HCT116 (cell line): Measurements from ENCODE around the gene OFD1. TPM values are rescaled to one million over a fixed set of nuclear protein-coding genes. Genes with fewer than 3 reads are reported as not detected.

Source experiments
- ATAC-seq: fragments of 200-7000 bp; cut with Tn5 transposase; 2 replicates; pipeline ENCODE4 v1.9.1; 2020; ENCODE audit warnings: mild to moderate bottlenecking, moderate library complexity
- BruUV-seq: library from RNA; stranded (reverse); fragments of 400-500 nt; replicated peaks from 2 replicates; lab custom pipeline; 2021; lab: Mats Ljungman, UMichigan
- CTCF ChIA-PET: fragments of 300-600 bp; sonication (Branson Sonifier 250); formaldehyde crosslinking; loops from one replicate; lab custom pipeline; 2021; ENCODE audit warnings: antibody characterized with exemption; lab: Charles Lee
- POLR2A ChIA-PET: fragments of 300-600, 350-600 bp; sonication (Branson Sonifier 250); formaldehyde crosslinking; loops from one replicate; lab custom pipeline; 2021; ENCODE audit warnings: antibody characterized with exemption; lab: Charles Lee
- RAD21 ChIA-PET, 2 experiments: fragments of 300-600 bp; sonication (Branson Sonifier 250); formaldehyde crosslinking; loops; one replicate each; lab custom pipeline; 2023; ENCODE audit warnings: low total read pairs in 2 of 2; ENCODE audit not compliant: uncharacterized antibody in 2 of 2, unreplicated experiment in 2 of 2, low non-redundant PET in 1 of 2; lab: Charles Lee
- DNase-seq: peaks from one replicate; pipeline ENCODE4 v3.0.0-alpha.2; 2010; ENCODE audit warnings: low read depth, low spot score
- H2AFZ ChIP-seq: fragments of 200-600 bp; shearing (Covaris generic), sonication (generic); 2 replicates; pipeline ENCODE4 v1.6.1; 2017; ENCODE audit warnings: low read depth, mixed run types, mixed read lengths, antibody characterized with exemption, low read length; ENCODE audit not compliant: poor library complexity, severe bottlenecking
- H3K27ac ChIP-seq: 2 replicates; pipeline ENCODE4 v1.5.1; 2012; ENCODE audit warnings: low read depth, low read length
- H3K27me3 ChIP-seq: fragments of 200-600 bp; sonication (generic); 2 replicates; pipeline ENCODE4 v1.6.1; 2016; ENCODE audit warnings: mixed run types, low read length, mixed read lengths; ENCODE audit not compliant: insufficient read depth
- H3K36me3 ChIP-seq, 2 experiments: fragments of 200-500 bp in 1 of 2; fragments of 200-600 bp in 1 of 2; sonication (Bioruptor generic) in 1 of 2; sonication (generic) in 1 of 2; 2 replicates each; pipeline versions ENCODE4 v1.5.1 to v1.6.1; 2014 to 2016; ENCODE audit warnings: low read length in 2 of 2, inconsistent platforms in 1 of 2, mixed read lengths in 1 of 2, mixed run types in 1 of 2; ENCODE audit not compliant: insufficient read depth in 2 of 2, control insufficient read depth in 1 of 2
- H3K4me1 ChIP-seq, 2 experiments: fragments of 200-600 bp in 1 of 2; sonication (generic) in 1 of 2; 2 replicates each; pipeline versions ENCODE4 v1.5.1 to v1.6.1; 2012 to 2017; ENCODE audit warnings: low read length in 2 of 2, inconsistent platforms in 1 of 2, mild to moderate bottlenecking in 1 of 2, mixed read lengths in 1 of 2, mixed run types in 1 of 2, moderate library complexity in 1 of 2; ENCODE audit not compliant: insufficient read depth in 2 of 2, control insufficient read depth in 1 of 2
- H3K4me2 ChIP-seq: fragments of 200-600 bp; sonication (generic); 2 replicates; pipeline ENCODE4 v1.6.1; 2017; ENCODE audit warnings: mixed run types, low read length, mixed read lengths
- H3K4me3 ChIP-seq, 2 experiments: fragments of 200-600 bp in 1 of 2; sonication (generic) in 1 of 2; replicated peaks in 1 of 2; 2 replicates each; pipeline ENCODE4 v1.5.1; 2011 to 2016; ENCODE audit warnings: low read length in 2 of 2, control low read depth in 1 of 2, low read depth in 1 of 2, mild to moderate bottlenecking in 1 of 2, mixed read lengths in 1 of 2, mixed run types in 1 of 2
- H3K79me2 ChIP-seq: fragments of 200-600 bp; sonication (generic); 2 replicates; pipeline ENCODE4 v1.6.1; 2017; ENCODE audit warnings: mild to moderate bottlenecking, mixed run types, low read length, moderate library complexity, mixed read lengths; ENCODE audit not compliant: insufficient read depth
- H3K9ac ChIP-seq: fragments of 200-600 bp; sonication (generic); 2 replicates; pipeline ENCODE4 v1.6.1; 2016; ENCODE audit warnings: low read length, mixed read lengths
- H3K9me2 ChIP-seq: fragments of 200-600 bp; sonication (generic), shearing (Covaris generic); 2 replicates; pipeline ENCODE4 v1.6.1; 2017; ENCODE audit warnings: mixed run types, mild to moderate bottlenecking, moderate library complexity; ENCODE audit not compliant: insufficient read depth
- H3K9me3 ChIP-seq, 2 experiments: fragments of 200-500 bp in 1 of 2; fragments of 200-600 bp in 1 of 2; sonication (Bioruptor generic) in 1 of 2; sonication (generic) in 1 of 2; 2 replicates each; pipeline ENCODE4 v1.6.1; 2014 to 2017; ENCODE audit warnings: low read length in 2 of 2, mixed read lengths in 2 of 2, inconsistent platforms in 1 of 2, low read depth in 1 of 2, mild to moderate bottlenecking in 1 of 2, mixed run types in 1 of 2, moderate library complexity in 1 of 2; ENCODE audit not compliant: control insufficient read depth in 1 of 2, insufficient read depth in 1 of 2
- H4K20me1 ChIP-seq: fragments of 200-600 bp; sonication (generic), shearing (Covaris generic); 2 replicates; pipeline ENCODE4 v1.6.1; 2017; ENCODE audit warnings: mixed run types, mild to moderate bottlenecking, moderate library complexity; ENCODE audit not compliant: insufficient read depth
- CEBPB ChIP-seq: IDR thresholded peaks from 2 replicates; pipeline ENCODE4 v1.6.1; 2012; ENCODE audit warnings: low read depth
- EZH2 ChIP-seq: fragments of 200-600 bp; sonication (generic); IDR thresholded peaks from 2 replicates; pipeline ENCODE4 v1.6.1; 2017; ENCODE audit warnings: antibody characterized with exemption, mixed run types
- EZH2phosphoT487 ChIP-seq: fragments of 200-600 bp; IDR thresholded peaks from 2 replicates; pipeline ENCODE4 v1.6.1; 2018; ENCODE audit warnings: antibody characterized with exemption, borderline replicate concordance
- FOSL1 ChIP-seq: IDR thresholded peaks from 2 replicates; pipeline ENCODE4 v1.6.1; 2012; ENCODE audit warnings: low read depth
- JUND ChIP-seq: IDR thresholded peaks from 2 replicates; pipeline ENCODE4 v1.6.1; 2012
- POLR2AphosphoS5 ChIP-seq: IDR thresholded peaks from 2 replicates; pipeline ENCODE4 v1.6.1; 2011; ENCODE audit warnings: mild to moderate bottlenecking, low read depth, low read length, moderate library complexity
- RAD21 ChIP-seq: IDR thresholded peaks from 2 replicates; pipeline ENCODE4 v1.6.1; 2012; ENCODE audit warnings: low read depth, mild to moderate bottlenecking
- SIN3A ChIP-seq: IDR thresholded peaks from 2 replicates; pipeline ENCODE4 v1.6.1; 2012; ENCODE audit warnings: low read depth
- SP1 ChIP-seq: IDR thresholded peaks from 2 replicates; pipeline ENCODE4 v1.6.1; 2012; ENCODE audit warnings: low read depth
- TCF7L2 ChIP-seq: IDR thresholded peaks from 2 replicates; pipeline ENCODE4 v1.7.0; 2011; ENCODE audit warnings: borderline replicate concordance, inconsistent platforms; ENCODE audit not compliant: insufficient read depth, insufficient read length; ENCODE audit errors: extremely low read depth
- ZFX ChIP-seq: fragments of 450-650 bp; IDR thresholded peaks from 2 replicates; pipeline ENCODE4 v1.6.1; 2017
- ZNF274 ChIP-seq: fragments of 200-500 bp; sonication (Bioruptor generic); IDR thresholded peaks from 2 replicates; pipeline ENCODE4 v1.6.1; 2014; ENCODE audit warnings: mild to moderate bottlenecking, low read depth, low read length, inconsistent platforms
- intact Hi-C: fragments of 100-400 bp; cut with micrococcal nuclease; formaldehyde crosslinking; loops from 2 replicates; pipeline ENCODE4 v1.10.0; 2022
- total RNA-seq: library from RNA; stranded (reverse); gene quantifications from one replicate; pipeline ENCODE4 v1.2.1, GENCODE V29; 2021; ENCODE audit not compliant: unreplicated experiment
- TF ChIP-seq, protein P1 (sequence below): IDR thresholded peaks from 2 replicates; pipeline ENCODE4 v1.6.1; 2012; ENCODE audit warnings: low read depth
- TF ChIP-seq, protein P2 (sequence below): IDR thresholded peaks from 2 replicates; pipeline ENCODE4 v1.6.1; 2011; ENCODE audit warnings: mild to moderate bottlenecking, low read length, moderate library complexity; ENCODE audit not compliant: insufficient replicate concordance; ENCODE audit errors: extremely low read depth
- TF ChIP-seq, protein P3 (sequence below): IDR thresholded peaks from 2 replicates; pipeline ENCODE4 v1.6.1; 2012
- TF ChIP-seq, protein P4 (sequence below), 3 experiments: fragments of 200-600 bp in 1 of 3; sonication (generic) in 1 of 3; IDR thresholded peaks in 2 of 3; conservative IDR thresholded peaks in 1 of 3; 2 replicates each; pipeline ENCODE4 v1.5.1; 2012 to 2017; ENCODE audit warnings: low read depth in 2 of 3, low read length in 2 of 3, antibody characterized with exemption in 1 of 3, borderline replicate concordance in 1 of 3, control low read depth in 1 of 3, mild to moderate bottlenecking in 1 of 3, mixed read lengths in 1 of 3, mixed run types in 1 of 3, moderate library complexity in 1 of 3; ENCODE audit not compliant: insufficient read depth in 1 of 3

The OFD1 gene
- total RNA-seq, 1 experiment from 2014 or later = 18.0 TPM

DNA sequence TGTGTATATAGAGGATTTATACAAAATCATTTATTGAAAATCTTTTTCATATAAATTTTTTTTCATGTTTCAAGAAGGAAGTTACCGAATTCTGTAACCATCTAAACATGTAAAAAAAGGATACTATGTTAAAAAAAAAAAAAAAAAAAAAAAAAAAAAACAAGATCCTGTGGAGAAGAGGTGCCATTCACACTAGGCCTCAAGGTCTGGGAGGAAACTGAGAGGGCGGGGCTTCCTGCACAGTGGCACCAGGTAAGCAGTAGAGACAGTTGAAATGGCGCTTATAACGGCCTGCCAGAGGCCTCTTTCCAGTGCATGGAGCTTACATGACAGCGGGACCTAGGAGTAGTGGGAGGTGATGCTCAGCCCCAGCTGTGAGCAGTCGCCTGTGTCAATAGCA lies 17.6 kb upstream of the OFD1 start:
- H2AFZ ChIP-seq = no peak overlapping the region
- no peaks in the 10 kb centered on the region for H3K4me1 ChIP-seq
- no peak overlapping the region for H3K9ac ChIP-seq
- RAD21 ChIA-PET = no interaction called here
- no TSS peak for BruUV-seq
- H3K36me3 ChIP-seq = peaks cover 0 to 3% of the 10 kb centered on the region in 2 experiments; a peak in 3 of 4 replicates
- no peaks in the 10 kb centered on the region for H3K9me3 ChIP-seq
- ATAC-seq = no peak
- no peak for DNase-seq
- H3K4me3 ChIP-seq = no peak overlapping the region
- intact Hi-C loops = no loop called here
- H4K20me1 ChIP-seq = no peaks in the 10 kb centered on the region
- CTCF ChIA-PET = interaction anchor here (0.6 kb wide), 1 partner anchor 27 kb away, joined by 4 read pairs; no protein-coding TSS in a partner anchor
- no peak overlapping the region for H3K27ac ChIP-seq
- POLR2A ChIA-PET = interaction anchor here (0.8 kb wide), 1 partner anchor 18 kb away, joined by 3 read pairs; the partner anchor contains the start of genes OFD1 and TRAPPC2
- TF ChIP-seq EZH2 (no peak), EZH2phosphoT487 (no peak), RAD21 (no peak), ZFX (no peak), CEBPB (no peak), POLR2AphosphoS5 (no peak), TCF7L2 (no peak), ZNF274 (no peak), JUND (no peak), SP1 (no peak), FOSL1 (no peak), SIN3A (no peak)
- TF ChIP-seq, protein P1, sequence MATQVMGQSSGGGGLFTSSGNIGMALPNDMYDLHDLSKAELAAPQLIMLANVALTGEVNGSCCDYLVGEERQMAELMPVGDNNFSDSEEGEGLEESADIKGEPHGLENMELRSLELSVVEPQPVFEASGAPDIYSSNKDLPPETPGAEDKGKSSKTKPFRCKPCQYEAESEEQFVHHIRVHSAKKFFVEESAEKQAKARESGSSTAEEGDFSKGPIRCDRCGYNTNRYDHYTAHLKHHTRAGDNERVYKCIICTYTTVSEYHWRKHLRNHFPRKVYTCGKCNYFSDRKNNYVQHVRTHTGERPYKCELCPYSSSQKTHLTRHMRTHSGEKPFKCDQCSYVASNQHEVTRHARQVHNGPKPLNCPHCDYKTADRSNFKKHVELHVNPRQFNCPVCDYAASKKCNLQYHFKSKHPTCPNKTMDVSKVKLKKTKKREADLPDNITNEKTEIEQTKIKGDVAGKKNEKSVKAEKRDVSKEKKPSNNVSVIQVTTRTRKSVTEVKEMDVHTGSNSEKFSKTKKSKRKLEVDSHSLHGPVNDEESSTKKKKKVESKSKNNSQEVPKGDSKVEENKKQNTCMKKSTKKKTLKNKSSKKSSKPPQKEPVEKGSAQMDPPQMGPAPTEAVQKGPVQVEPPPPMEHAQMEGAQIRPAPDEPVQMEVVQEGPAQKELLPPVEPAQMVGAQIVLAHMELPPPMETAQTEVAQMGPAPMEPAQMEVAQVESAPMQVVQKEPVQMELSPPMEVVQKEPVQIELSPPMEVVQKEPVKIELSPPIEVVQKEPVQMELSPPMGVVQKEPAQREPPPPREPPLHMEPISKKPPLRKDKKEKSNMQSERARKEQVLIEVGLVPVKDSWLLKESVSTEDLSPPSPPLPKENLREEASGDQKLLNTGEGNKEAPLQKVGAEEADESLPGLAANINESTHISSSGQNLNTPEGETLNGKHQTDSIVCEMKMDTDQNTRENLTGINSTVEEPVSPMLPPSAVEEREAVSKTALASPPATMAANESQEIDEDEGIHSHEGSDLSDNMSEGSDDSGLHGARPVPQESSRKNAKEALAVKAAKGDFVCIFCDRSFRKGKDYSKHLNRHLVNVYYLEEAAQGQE = no peak
- TF ChIP-seq, protein P2, sequence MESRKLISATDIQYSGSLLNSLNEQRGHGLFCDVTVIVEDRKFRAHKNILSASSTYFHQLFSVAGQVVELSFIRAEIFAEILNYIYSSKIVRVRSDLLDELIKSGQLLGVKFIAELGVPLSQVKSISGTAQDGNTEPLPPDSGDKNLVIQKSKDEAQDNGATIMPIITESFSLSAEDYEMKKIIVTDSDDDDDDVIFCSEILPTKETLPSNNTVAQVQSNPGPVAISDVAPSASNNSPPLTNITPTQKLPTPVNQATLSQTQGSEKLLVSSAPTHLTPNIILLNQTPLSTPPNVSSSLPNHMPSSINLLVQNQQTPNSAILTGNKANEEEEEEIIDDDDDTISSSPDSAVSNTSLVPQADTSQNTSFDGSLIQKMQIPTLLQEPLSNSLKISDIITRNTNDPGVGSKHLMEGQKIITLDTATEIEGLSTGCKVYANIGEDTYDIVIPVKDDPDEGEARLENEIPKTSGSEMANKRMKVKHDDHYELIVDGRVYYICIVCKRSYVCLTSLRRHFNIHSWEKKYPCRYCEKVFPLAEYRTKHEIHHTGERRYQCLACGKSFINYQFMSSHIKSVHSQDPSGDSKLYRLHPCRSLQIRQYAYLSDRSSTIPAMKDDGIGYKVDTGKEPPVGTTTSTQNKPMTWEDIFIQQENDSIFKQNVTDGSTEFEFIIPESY = no peak
- TF ChIP-seq, protein P3, sequence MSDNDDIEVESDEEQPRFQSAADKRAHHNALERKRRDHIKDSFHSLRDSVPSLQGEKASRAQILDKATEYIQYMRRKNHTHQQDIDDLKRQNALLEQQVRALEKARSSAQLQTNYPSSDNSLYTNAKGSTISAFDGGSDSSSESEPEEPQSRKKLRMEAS = no peak
- TF ChIP-seq, protein P4, sequence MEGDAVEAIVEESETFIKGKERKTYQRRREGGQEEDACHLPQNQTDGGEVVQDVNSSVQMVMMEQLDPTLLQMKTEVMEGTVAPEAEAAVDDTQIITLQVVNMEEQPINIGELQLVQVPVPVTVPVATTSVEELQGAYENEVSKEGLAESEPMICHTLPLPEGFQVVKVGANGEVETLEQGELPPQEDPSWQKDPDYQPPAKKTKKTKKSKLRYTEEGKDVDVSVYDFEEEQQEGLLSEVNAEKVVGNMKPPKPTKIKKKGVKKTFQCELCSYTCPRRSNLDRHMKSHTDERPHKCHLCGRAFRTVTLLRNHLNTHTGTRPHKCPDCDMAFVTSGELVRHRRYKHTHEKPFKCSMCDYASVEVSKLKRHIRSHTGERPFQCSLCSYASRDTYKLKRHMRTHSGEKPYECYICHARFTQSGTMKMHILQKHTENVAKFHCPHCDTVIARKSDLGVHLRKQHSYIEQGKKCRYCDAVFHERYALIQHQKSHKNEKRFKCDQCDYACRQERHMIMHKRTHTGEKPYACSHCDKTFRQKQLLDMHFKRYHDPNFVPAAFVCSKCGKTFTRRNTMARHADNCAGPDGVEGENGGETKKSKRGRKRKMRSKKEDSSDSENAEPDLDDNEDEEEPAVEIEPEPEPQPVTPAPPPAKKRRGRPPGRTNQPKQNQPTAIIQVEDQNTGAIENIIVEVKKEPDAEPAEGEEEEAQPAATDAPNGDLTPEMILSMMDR (IDR thresholded peaks at IDR 0.05 in 2 of 3, conservative IDR thresholded peaks at IDR 0.05 in 1 of 3; ENCODE audit: borderline replicate concordance in 1 of 3, insufficient read depth in 1 of 3, low read depth in 2 of 3, low read length in 2 of 3) = no peak
- TF ChIP-seq, all 23 proteins: peak for 0
- no peaks in the 10 kb centered on the region for H3K27me3 ChIP-seq
- H3K4me2 ChIP-seq = no peak overlapping the region
- H3K9me2 ChIP-seq = no peaks in the 10 kb centered on the region
- H3K79me2 ChIP-seq = peaks cover 12% of the 10 kb centered on the region
